Measurements from ENCODE around the gene LRRC23. TPM values are rescaled to one million over a fixed set of nuclear protein-coding genes. Genes with fewer than 3 reads are reported as not detected.

Gene LRRC23
- total and polyA plus RNA-seq, 2 donors (not counting 1 experiment from before 2014, with no cell fraction given), result 5.3 to 14.4 TPM

DNA sequence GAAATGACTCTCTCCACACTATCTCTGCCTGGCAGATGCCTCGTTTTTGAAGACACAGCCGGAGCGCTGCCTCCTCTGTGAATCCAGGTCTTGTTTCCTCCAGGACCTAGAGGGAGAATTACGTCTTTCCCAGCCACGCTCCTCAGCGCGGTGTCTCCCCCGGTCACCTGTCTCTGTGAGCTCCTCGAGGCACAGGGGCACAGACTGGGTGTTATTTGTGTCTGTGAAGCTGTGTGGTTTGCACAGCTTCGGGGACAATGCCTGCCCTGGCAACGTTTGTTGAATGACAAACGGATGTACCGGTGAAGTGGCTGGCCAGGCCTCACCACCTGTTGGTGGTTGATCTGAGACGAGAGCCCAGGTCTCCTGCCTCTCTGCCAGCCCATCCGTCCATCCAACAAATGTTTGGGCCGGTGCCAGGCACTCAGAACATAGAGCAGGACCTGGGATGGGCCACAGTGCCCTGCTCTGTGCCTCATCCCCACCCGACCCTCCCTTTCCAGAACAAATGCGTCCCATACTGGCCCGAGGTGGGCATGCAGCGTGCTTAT is 52.6 kb downstream of the LRRC23 start:
- Histone ChIP-seq H2AFZ (ENCODE audit: insufficient read depth, low read depth, low read length, poor library complexity, severe bottlenecking) (no peak overlapping the region), H3K4me2 (replicated peaks; ENCODE audit: low read depth, low read length, poor library complexity, severe bottlenecking) (peak overlapping the region; percentile 92), H3K27me3 (replicated peaks in 1 of 4; ENCODE audit: control extremely low read depth in 1 of 4, control insufficient read depth in 3 of 4, insufficient read depth in 4 of 4, low read length in 3 of 4) (no peaks in the 10 kb centered on the region), H3K79me2 (ENCODE audit: control insufficient read depth, insufficient read depth, low read length) (peaks cover 82% of the 10 kb centered on the region), H4K20me1 (ENCODE audit: control insufficient read depth, insufficient read depth, low read length, poor library complexity, severe bottlenecking) (peaks cover 52% of the 10 kb centered on the region), H3K4me3 (ENCODE audit: control extremely low read depth in 1 of 5, extremely low read depth in 1 of 5, insufficient read depth in 1 of 5, low read depth in 2 of 5, low read length in 4 of 5) (peak overlapping the region in 3 of 5 experiments; percentile 2 to 98 (median 10)), H3K9me3 (ENCODE audit: control extremely low read depth in 1 of 3, control insufficient read depth in 2 of 3, insufficient read depth in 1 of 3, low read length in 2 of 3) (no peaks in the 10 kb centered on the region), H3K4me1 (ENCODE audit: control insufficient read depth in 2 of 2, insufficient read depth in 2 of 2, low read length in 2 of 2) (peaks cover 83 to 87% of the 10 kb centered on the region in 2 donors), H3K9ac (ENCODE audit: low read length) (peak overlapping the region; percentile 95), H3K27ac (ENCODE audit: low read length in 2 of 2) (peak overlapping the region; percentile 95 to 99), H3K36me3 (replicated peaks in 1 of 2; ENCODE audit: control extremely low read depth in 1 of 2, control insufficient read depth in 1 of 2, extremely low read depth in 1 of 2, insufficient read depth in 2 of 2, low read length in 1 of 2) (peaks cover 0 to 97% of the 10 kb centered on the region in 2 experiments)
- no peaks in the 10 kb centered on the region for H3K9me3 Mint-ChIP-seq (ENCODE audit: insufficient read depth)
- ChIA-PET POLR2A (interaction anchor here (18.2 kb wide), 1 partner anchor 13 kb away, joined by 662 read pairs; the partner anchor contains the start of genes C12orf57, PTPN6 and RNU7-1), CTCF (interaction anchor here (3.5 to 13.5 kb wide), 4 partner anchors 8 to 86 kb away, joined by 17 to 944 read pairs (median 114); partner anchors contain the start of genes C12orf57, PTPN6, RNU7-1 and SPSB2)
- ATAC-seq (ENCODE audit: low read depth) (no peak), DNase-seq (no peak)
- H3K27me3 Mint-ChIP-seq, result no peaks in the 10 kb centered on the region
- TF ChIP-seq, protein P1, sequence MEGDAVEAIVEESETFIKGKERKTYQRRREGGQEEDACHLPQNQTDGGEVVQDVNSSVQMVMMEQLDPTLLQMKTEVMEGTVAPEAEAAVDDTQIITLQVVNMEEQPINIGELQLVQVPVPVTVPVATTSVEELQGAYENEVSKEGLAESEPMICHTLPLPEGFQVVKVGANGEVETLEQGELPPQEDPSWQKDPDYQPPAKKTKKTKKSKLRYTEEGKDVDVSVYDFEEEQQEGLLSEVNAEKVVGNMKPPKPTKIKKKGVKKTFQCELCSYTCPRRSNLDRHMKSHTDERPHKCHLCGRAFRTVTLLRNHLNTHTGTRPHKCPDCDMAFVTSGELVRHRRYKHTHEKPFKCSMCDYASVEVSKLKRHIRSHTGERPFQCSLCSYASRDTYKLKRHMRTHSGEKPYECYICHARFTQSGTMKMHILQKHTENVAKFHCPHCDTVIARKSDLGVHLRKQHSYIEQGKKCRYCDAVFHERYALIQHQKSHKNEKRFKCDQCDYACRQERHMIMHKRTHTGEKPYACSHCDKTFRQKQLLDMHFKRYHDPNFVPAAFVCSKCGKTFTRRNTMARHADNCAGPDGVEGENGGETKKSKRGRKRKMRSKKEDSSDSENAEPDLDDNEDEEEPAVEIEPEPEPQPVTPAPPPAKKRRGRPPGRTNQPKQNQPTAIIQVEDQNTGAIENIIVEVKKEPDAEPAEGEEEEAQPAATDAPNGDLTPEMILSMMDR (IDR thresholded peaks at IDR 0.05), result no peak
- TF ChIP-seq EZH2 (IDR thresholded peaks at IDR 0.05; ENCODE audit: borderline replicate concordance, insufficient read depth, low read depth, low read length, poor library complexity, severe bottlenecking), result no peak
- 70% methylated on average over 14 of the region's 20 CpGs for WGBS (ENCODE audit: insufficient coverage)
- intact Hi-C loops (cut with micrococcal nuclease), result no loop called here
- peak overlapping the region; percentile 98 for H3K27ac Mint-ChIP-seq
- H3K4me3 Mint-ChIP-seq, result peak overlapping the region; percentile 98
- peaks cover 97% of the 10 kb centered on the region for H3K4me1 Mint-ChIP-seq

Measured in B cell (primary cell).